GM19193 (cell line): ENCODE data around the gene PRKAR1A.

ENCODE experiments used
- POLR2A ChIP-seq: IDR thresholded peaks from 4 replicates; pipeline ENCODE4 v1.6.1; 2011; ENCODE audit not compliant: insufficient read depth, insufficient read length; ENCODE audit errors: extremely low read depth

The PRKAR1A gene

GRCh38 chr17:68512247-68512959 lies at the start of gene PRKAR1A:
TSS of gene PRKAR1A (plus strand) at chr17:68512430. CDS start at chr17:68515400, 2,970 bp downstream.
- peak; percentile 88 for TF ChIP-seq POLR2A

- no peak for TF ChIP-seq POLR2A
Observed at GRCh38 chr17:68463211-68464019, 48.8 kb upstream of the PRKAR1A start.

GRCh38 chr17:68468334-68468733 lies 43.9 kb upstream of the PRKAR1A start:
- no peak for TF ChIP-seq POLR2A

GRCh38 chr17:68468788-68469187 lies 43.4 kb upstream of the PRKAR1A start:
- TF ChIP-seq POLR2A = no peak

GRCh38 chr17:68470961-68471360 lies 41.3 kb upstream of the PRKAR1A start:
- TF ChIP-seq POLR2A = no peak

GRCh38 chr17:68480885-68481284 lies 31.3 kb upstream of the PRKAR1A start:
- TF ChIP-seq POLR2A = no peak

GRCh38 chr17:68482576-68483041 lies 29.6 kb upstream of the PRKAR1A start:
- TF ChIP-seq POLR2A = no peak

GRCh38 chr17:68484458-68484857 lies 27.8 kb upstream of the PRKAR1A start:
- TF ChIP-seq POLR2A = no peak

GRCh38 chr17:68489919-68490318 lies 22.3 kb upstream of the PRKAR1A start:
- TF ChIP-seq POLR2A = no peak

GRCh38 chr17:68491381-68492231 lies 20.6 kb upstream of the PRKAR1A start:
- TF ChIP-seq POLR2A = no peak

- no peak for TF ChIP-seq POLR2A
Observed at GRCh38 chr17:68495081-68495480, 17.1 kb upstream of the PRKAR1A start.

GRCh38 chr17:68497885-68498319 lies 14.3 kb upstream of the PRKAR1A start:
- TF ChIP-seq POLR2A = no peak

- TF ChIP-seq POLR2A = no peak
Observed at GRCh38 chr17:68498479-68499326, 13.5 kb upstream of the PRKAR1A start.

- TF ChIP-seq POLR2A = no peak
Observed at GRCh38 chr17:68499587-68499986, 12.6 kb upstream of the PRKAR1A start.
